ENCODE measurements around the gene KLHL29. TPM values are rescaled to one million over a fixed set of nuclear protein-coding genes. Genes with fewer than 3 reads are reported as not detected.
A peak's percentile ranks its signal among the peaks of the same experiment; 100 is the strongest.
"Not testable (repeated sequence)": the region's sequence is repeated elsewhere in the genome, so short reads cannot be mapped to it uniquely, and the experiment has no call there.

Gene KLHL29
- 2.3 TPM for total RNA-seq

GRCh38 chr2:23384551-23385343 is at the start of gene KLHL29:
KLHL29 (plus strand) TSS chr2:23385179; CDS start chr2:23562197, 177,018 bp downstream.
- ATAC-seq (peak; percentile 81), DNase-seq (ENCODE audit: low spot score) (peak; percentile 90)

DNA sequence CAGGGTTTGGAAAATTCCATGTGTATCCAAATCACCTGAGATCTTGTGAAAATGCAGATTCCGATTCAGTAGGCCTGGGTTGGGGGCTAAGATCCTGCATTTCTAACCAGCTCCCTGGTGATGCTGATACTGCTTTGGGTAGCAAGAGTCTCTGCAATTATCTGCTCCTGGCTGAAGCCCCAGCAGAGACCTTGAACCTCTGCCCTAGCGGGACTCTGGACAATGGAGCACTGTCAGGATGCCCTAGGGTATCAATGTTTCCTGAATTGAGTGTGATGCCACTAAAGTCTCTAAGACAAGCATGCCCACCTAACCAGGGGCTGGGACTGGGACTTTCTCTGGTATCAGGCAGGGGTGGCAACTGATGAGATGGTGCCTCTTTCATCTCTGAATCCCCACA is 49.4 kb upstream of the KLHL29 start:
- no peak for DNase-seq (ENCODE audit: low spot score)
- ATAC-seq = peak; percentile 77

DNA sequence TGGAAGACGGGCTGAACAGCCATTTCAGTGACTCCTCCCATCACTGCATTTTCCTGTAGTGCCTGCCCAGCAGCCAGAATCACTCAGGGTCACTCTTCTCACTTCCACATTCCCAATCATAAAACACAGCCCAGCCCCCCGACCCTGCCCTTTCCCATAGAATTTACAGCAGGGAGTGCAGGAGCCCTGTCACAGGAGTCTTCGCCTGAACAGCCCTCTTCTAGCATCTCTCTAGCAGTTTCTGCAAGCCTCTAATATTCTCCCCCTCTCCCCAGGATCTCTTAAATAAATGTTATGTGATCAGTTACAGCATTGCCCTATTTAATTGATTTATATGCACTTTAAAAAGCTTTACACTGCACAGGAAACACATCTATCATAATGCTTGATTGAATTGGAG is 42.9 kb upstream of the KLHL29 start:
- ATAC-seq (no peak), DNase-seq (ENCODE audit: low spot score) (no peak)

DNA sequence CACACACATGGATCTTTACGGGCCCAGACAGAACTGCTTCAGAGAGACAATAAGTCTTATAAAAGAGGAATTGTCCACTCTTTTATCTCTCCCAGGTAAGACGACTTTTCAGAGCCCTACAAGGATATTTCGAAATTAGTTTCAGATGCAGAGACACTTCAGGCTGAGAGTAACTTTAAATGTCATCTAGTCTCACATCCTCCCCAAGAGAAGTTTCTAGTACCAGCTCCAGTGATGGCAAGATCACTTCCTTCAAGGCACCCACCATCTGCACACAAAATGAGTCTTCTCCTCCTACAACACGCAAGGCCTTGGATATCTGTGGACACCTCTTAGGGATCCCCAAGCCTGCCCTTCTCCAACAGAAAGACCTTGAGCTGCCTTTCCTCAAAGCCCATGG is 39.0 kb upstream of the KLHL29 start:
- no peak for ATAC-seq
- DNase-seq (ENCODE audit: low spot score) = no peak

DNA sequence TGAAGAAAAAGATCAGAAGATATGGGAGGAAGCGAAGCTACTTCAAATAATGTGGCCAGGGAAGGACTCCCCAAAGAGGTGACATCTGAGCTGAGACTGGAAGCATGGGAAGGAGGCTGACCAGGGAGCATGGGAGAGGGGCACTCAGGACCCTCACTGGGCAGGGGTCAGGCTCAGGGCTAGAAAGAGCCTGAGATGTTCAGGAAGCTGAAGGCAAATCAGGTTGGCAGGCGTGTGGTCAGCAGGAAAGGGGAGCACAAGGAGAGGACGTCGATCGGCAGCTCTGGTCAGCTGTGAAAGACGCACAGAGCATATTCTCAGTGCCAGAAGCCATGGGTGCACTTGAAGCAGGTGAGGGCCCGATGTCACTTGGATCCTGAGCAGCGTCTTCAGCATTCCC is 38.2 kb upstream of the KLHL29 start:
- ATAC-seq (no peak), DNase-seq (ENCODE audit: low spot score) (no peak)

GRCh38 chr2:23347471-23348092 is 37.4 kb upstream of the KLHL29 start:
- ATAC-seq (no peak), DNase-seq (ENCODE audit: low spot score) (no peak)

- not testable (repeated sequence) for ATAC-seq; DNase-seq (ENCODE audit: low spot score)
Observed at GRCh38 chr2:23348093-23348481, 36.9 kb upstream of the KLHL29 start.

GRCh38 chr2:23349508-23349907 is 35.5 kb upstream of the KLHL29 start:
- DNase-seq (ENCODE audit: low spot score) (no peak), ATAC-seq (no peak)

GRCh38 chr2:23350041-23350791 is 34.8 kb upstream of the KLHL29 start:
- ATAC-seq (no peak), DNase-seq (ENCODE audit: low spot score) (no peak)

GRCh38 chr2:23350792-23351355 is 34.1 kb upstream of the KLHL29 start:
- no peak for ATAC-seq
- DNase-seq (ENCODE audit: low spot score) = no peak

DNA sequence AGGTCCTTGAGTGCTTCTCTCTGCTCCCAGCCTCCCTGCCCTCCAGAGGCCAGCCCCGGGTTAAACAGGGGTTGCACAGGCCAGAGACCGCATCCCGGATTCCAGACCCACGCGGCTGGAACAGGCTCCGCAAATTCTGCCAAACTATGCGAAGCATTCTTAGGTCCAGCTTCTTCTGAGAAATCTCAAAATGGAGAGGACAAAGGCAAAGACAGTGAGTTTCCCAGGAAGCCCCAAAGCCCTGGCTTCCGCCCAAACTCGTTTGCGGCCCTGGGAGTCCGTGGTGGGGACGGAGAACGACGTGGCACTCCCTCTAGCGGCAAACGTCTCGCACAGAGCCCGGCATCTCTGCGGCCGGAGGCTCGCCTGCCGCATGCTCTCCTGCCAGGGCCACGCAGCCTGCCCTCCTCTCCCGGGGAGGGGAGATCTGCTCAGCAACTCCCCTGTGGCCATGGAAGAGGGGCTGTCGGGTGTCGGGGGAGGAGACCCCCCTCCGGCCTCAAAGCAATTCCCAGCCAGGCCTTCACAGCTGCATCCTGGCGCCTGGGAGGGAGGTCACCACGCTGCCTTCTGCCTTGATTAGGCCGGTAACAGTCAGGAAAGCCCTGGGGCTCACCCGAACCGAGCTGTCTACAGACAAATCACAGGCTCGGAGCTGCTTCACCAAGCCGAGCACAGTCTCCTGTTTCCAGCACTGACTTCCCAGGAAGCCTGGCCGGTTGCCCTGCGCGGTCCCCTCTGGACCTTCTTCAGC is 33.4 kb upstream of the KLHL29 start:
- ATAC-seq (peak; percentile 99), DNase-seq (ENCODE audit: low spot score) (peak; percentile 86)

DNA sequence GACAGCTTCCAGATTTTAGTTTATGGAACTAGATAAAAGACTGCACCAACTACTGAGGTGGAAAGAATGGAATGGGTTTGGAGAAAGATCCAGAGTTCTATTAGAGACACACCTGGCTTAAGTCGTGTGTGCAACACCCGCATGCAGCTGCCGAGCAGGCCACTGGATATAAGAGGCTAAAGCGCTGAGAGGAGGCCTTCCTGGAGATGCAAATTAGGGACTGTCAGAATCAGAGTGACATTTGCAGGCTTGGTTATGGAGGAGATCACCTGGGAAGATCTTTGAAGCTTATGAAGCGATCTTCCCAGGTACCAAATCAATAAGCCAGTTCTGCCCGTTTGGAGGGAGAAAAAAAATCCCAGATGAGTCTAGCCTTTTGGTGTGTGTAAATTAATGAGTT is 30.4 kb upstream of the KLHL29 start:
- DNase-seq (ENCODE audit: low spot score) = no peak
- no peak for ATAC-seq

DNA sequence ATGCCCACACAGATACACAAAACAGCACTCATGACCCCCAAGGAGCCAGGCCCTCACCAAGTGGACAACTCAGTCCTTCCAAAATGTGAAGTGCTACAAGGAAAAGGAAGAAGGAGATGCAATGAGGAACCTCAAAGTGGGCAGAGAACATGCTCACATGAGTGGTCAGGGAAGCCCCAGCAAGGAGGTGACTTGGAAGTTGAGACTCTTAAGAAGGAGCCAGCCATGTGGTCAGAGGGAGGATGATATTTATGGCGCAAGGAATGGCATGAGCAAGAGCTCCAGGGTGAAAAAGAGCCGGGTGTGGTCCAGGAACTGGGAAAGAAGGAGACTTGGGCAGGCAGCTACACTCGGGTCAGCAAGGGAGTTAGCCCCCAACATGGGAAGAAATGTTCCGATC is 30.0 kb upstream of the KLHL29 start:
- DNase-seq (ENCODE audit: low spot score) (no peak), ATAC-seq (no peak)

- ATAC-seq (no peak), DNase-seq (ENCODE audit: low spot score) (no peak)
Observed at GRCh38 chr2:23356711-23357110, 28.3 kb upstream of the KLHL29 start.

DNA sequence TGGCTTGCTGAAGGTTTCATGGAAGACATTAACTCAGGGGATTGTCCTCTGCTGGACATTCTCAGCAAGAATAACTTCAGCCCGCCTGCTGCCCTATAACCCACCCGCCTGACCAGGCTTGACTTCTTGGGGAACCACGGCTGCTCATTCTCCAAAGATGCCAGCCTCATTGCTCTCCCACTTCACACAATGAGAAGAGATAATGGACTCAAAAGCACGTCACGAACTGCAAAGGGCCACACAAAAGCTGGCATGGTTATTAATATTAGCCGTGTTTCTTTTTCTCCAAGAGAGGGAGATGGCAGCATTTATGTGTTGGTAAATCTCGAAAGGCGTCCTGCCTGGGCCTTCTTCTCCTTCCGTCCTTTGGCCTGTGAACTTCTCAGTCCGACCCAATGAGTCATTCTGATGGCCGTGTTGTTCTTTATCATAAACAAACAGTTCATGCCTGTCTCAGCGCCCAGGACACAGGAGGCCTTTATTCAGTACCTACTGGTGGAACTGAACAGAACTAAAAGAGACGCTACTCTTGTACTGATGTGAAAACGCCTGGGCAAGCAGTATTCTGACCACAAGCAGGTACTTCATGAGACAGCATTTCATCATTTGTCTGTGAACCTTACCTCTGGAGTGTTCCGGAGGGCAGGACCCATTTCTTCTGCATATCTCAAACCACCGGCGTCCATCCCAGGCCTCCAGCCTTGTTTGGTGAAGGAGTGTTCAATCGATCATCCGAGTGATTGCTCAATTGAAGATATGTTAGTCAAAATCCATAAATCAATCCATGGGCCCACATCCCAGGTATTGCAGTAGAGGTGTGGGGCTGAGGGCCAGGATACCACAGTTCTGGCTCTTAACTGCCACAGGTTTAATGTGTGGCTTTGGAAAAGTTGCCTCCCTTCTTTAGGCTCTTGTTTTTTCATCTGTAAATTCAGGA is 25.1 kb upstream of the KLHL29 start:
- ATAC-seq (peak; percentile 85), DNase-seq (ENCODE audit: low spot score) (peak; percentile 57)

DNA sequence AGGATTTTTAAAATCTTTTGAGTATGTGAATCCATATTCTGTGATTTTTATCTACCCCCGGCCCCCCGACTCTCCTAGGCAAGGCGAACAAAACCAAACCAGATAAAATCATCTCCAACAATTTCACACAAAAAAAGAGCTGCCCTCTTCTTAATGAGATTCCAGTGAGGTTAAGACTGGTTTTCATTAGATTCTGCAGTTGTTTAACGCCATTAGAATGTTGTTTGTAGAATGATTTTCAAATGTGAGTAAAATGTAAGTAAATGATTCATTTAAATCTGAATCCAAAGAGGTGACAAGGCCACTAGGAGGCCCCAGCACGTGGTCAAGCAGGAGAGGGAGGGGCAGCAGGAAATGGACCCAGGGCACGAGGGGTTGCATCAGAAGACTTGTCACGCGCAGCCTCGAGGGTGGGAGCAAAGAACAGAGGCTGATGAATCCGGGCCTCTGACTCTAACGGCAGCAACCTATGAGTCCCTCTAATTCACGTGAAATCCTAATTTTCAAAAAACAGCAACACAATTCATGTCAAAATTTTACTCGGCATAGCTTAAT is 24.3 kb upstream of the KLHL29 start:
- DNase-seq (ENCODE audit: low spot score) = peak; percentile 57
- ATAC-seq = peak; percentile 29

DNA sequence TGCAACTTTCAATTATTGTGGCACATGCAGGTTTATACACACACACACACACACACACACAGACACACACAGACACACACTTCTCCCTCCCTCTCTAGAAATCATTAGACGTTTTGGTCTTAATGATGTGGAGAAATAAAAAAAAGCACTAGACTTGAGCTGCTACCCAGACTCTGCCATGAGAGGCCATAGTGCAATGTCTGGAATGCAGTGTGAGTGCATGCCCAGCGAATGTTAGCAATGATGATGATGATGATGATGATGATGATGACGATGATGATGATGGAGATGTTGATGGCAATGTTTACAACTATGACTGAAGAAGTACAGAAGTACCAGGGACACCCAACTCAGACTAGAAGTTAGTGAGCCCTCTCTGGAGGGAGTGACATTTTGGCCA is 23.8 kb upstream of the KLHL29 start:
- ATAC-seq = no peak

GRCh38 chr2:23363268-23363667 is 21.7 kb upstream of the KLHL29 start:
- DNase-seq (ENCODE audit: low spot score) (no peak), ATAC-seq (no peak)

More for the DNA sequence above, 23.8 kb upstream of the KLHL29 start:
- DNase-seq (ENCODE audit: low spot score) = no peak

DNA sequence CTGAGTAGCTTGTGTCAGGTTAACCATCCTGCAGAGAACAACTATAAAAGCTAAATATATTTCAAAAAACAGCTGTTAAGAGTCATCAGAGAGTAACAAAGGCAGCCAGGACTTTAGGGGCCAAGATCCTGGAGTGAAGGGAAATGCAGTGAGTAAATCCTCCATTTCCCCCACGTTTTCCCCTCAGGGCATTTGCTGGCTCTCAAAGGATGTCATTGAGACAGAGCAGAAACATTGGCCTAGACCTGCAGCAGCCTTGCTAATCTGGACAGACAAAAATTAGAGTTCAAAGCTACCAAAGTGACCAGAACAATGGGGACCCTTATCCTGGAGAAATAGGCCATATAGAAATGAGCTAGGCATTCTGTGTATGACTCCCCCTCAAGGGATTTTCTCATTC is 21.1 kb upstream of the KLHL29 start:
- ATAC-seq = no peak
- no peak for DNase-seq (ENCODE audit: low spot score)
